GM12874 (cell line): Measurements from ENCODE around the gene RELL2.

Source experiments
- TF ChIP-seq, protein P1 (sequence below): IDR thresholded peaks from 2 replicates; pipeline ENCODE4 v1.5.1; 2011; ENCODE audit warnings: low read depth, mild to moderate bottlenecking, control low read depth, low read length, moderate library complexity; ENCODE audit not compliant: insufficient read depth

RELL2 gene

DNA sequence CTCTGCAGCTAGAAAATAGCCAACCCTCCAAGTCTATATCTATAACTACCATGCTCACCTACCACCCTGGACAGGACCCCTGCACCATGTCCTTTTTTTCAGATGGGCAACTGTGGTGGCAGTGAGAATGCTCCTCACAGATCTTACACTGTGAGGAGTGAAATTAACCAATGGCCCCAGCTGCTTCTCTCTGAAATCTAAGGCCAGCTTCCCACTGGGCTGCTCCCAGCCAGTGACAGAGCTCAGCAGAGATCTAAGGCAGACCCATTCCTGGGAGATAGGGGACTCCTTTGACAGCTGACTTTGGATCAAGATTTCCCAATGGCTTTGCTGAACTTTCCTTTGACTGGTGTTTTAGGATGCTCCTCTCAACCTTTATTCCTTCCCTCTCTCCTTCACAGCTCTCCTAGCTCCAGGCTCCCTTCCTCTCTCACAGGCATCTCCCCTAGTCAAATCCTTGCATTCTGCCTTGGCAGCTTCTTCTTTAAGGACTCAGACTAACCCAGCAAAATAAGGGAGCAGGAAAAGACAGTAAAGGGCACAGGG lies 46.9 kb downstream of the RELL2 start:
- TF ChIP-seq, protein P1, sequence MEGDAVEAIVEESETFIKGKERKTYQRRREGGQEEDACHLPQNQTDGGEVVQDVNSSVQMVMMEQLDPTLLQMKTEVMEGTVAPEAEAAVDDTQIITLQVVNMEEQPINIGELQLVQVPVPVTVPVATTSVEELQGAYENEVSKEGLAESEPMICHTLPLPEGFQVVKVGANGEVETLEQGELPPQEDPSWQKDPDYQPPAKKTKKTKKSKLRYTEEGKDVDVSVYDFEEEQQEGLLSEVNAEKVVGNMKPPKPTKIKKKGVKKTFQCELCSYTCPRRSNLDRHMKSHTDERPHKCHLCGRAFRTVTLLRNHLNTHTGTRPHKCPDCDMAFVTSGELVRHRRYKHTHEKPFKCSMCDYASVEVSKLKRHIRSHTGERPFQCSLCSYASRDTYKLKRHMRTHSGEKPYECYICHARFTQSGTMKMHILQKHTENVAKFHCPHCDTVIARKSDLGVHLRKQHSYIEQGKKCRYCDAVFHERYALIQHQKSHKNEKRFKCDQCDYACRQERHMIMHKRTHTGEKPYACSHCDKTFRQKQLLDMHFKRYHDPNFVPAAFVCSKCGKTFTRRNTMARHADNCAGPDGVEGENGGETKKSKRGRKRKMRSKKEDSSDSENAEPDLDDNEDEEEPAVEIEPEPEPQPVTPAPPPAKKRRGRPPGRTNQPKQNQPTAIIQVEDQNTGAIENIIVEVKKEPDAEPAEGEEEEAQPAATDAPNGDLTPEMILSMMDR = no peak

GRCh38 chr5:141685591-141685990 lies 48.8 kb downstream of the RELL2 start:
- TF ChIP-seq, protein P1 = no peak

- TF ChIP-seq, protein P1 = no peak
Observed at GRCh38 chr5:141686648-141687416, 50.0 kb downstream of the RELL2 start.
